Cardiac muscle cell (in vitro differentiated cells and primary cell): ENCODE data around the gene FBLN1. TPM values are rescaled to one million over a fixed set of nuclear protein-coding genes. Genes with fewer than 3 reads are reported as not detected.

Experiments
- DNase-seq, 2 donors: peaks; one replicate each; pipeline versions ENCODE4 v3.0.0 to v3.0.0-alpha.2; 2010 to 2017; ENCODE audit warnings: low read depth in 1 of 2, low spot score in 1 of 2
- H3K27ac ChIP-seq: fragments of 200-600 bp; sonication (generic); 2 replicates; pipeline ENCODE4 v1.5.1; 2016
- H3K27me3 ChIP-seq: fragments of 200-600 bp; sonication (generic); 2 replicates; pipeline ENCODE4 v1.6.0; 2016; ENCODE audit warnings: control low read depth
- H3K36me3 ChIP-seq: fragments of 200-600 bp; sonication (generic); 2 replicates; pipeline ENCODE4 v1.5.1; 2016; ENCODE audit warnings: control low read depth
- H3K4me1 ChIP-seq: fragments of 200-600 bp; sonication (generic); 2 replicates; pipeline ENCODE4 v1.8.1; 2017; ENCODE audit warnings: low read depth, mild to moderate bottlenecking, mixed run types
- H3K4me3 ChIP-seq: fragments of 200-600 bp; sonication (generic); 2 replicates; pipeline ENCODE4 v1.5.1; 2016; ENCODE audit warnings: mild to moderate bottlenecking
- H3K9me3 ChIP-seq: fragments of 200-600 bp; sonication (generic); 2 replicates; pipeline ENCODE4 v1.5.1; 2017; ENCODE audit warnings: low read depth, mild to moderate bottlenecking, control low read depth
- polyA plus RNA-seq: library from polyadenylated mRNA; unstranded; fragments of >200 nt; fragmentation: Nextera tagmentation; extraction: Ambion mirVana; gene quantifications from 2 replicates; pipeline ENCODE4 v1.2.1, GENCODE V29; 2016
- total RNA-seq: library from RNA; depleted of rRNA; stranded (reverse); fragments of >200 nt; gene quantifications from 2 replicates; pipeline ENCODE4 v1.2.3, GENCODE V29; 2016
- TF ChIP-seq, protein P1 (sequence below): IDR thresholded peaks from 2 replicates; pipeline ENCODE4 v1.5.1; 2012; ENCODE audit warnings: low read depth, mild to moderate bottlenecking, low read length

Gene FBLN1
- total and polyA plus RNA-seq, 2 experiments from 2014 or later = 53.8 to 55.7 TPM

GRCh38 chr22:45473626-45474237 is 29.0 kb upstream of the FBLN1 start:
- Histone ChIP-seq H3K9me3 (no peaks in the 10 kb centered on the region), H3K27ac (no peak overlapping the region), H3K36me3 (no peaks in the 10 kb centered on the region), H3K4me1 (peaks cover 3% of the 10 kb centered on the region), H3K27me3 (no peaks in the 10 kb centered on the region), H3K4me3 (no peak overlapping the region)
- DNase-seq = no peak
- TF ChIP-seq, protein P1, sequence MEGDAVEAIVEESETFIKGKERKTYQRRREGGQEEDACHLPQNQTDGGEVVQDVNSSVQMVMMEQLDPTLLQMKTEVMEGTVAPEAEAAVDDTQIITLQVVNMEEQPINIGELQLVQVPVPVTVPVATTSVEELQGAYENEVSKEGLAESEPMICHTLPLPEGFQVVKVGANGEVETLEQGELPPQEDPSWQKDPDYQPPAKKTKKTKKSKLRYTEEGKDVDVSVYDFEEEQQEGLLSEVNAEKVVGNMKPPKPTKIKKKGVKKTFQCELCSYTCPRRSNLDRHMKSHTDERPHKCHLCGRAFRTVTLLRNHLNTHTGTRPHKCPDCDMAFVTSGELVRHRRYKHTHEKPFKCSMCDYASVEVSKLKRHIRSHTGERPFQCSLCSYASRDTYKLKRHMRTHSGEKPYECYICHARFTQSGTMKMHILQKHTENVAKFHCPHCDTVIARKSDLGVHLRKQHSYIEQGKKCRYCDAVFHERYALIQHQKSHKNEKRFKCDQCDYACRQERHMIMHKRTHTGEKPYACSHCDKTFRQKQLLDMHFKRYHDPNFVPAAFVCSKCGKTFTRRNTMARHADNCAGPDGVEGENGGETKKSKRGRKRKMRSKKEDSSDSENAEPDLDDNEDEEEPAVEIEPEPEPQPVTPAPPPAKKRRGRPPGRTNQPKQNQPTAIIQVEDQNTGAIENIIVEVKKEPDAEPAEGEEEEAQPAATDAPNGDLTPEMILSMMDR = no peak

DNA sequence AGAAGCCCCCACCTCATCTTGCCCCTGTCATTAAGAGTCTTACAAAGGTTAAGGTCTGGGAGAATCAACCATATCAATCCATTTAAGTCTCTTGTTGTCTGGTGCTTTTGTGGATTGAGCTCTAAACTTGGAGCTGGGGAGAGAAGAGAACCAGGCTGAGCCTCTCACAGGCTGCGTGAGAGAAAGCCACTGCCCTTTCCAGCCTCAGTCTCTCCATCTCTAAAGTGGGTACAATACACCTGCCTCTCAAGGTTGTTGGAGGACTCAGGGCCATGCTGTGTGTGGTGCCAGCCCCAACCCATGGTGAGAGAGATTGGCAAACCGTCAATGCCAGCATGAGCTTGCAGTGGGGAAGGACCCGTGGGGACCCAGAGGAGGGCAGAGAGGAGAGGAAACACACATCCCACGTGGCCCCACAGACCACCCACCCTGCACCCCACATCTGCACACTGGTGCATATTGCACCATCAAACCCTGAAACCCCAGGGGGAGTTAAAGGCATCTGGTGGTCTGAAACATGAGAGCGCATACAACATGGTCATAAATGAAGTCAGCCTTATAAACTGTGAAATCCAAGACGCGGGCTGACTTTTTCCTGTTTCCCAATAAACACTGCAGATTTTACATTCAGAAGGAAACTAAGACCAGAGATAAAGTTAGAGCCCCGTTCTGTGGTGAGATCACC is 27.5 kb upstream of the FBLN1 start:
- DNase-seq = no peak
- TF ChIP-seq, protein P1 = no peak
- no peaks in the 10 kb centered on the region for H3K36me3 ChIP-seq
- no peaks in the 10 kb centered on the region for H3K27me3 ChIP-seq
- peaks cover 3% of the 10 kb centered on the region for H3K4me1 ChIP-seq
- H3K4me3 ChIP-seq = no peak overlapping the region
- H3K27ac ChIP-seq = no peak overlapping the region
- H3K9me3 ChIP-seq = no peaks in the 10 kb centered on the region

- TF ChIP-seq, protein P1 = no peak
- Histone ChIP-seq H3K27ac (no peak overlapping the region), H3K27me3 (no peaks in the 10 kb centered on the region), H3K4me3 (no peak overlapping the region), H3K9me3 (no peaks in the 10 kb centered on the region), H3K36me3 (no peaks in the 10 kb centered on the region), H3K4me1 (peaks cover 3% of the 10 kb centered on the region)
- DNase-seq = no peak
Measured at GRCh38 chr22:45475851-45476514, 26.7 kb upstream of the FBLN1 start.

- no peak for DNase-seq
- TF ChIP-seq, protein P1 = no peak
- Histone ChIP-seq H3K27me3 (no peaks in the 10 kb centered on the region), H3K9me3 (no peaks in the 10 kb centered on the region), H3K27ac (no peak overlapping the region), H3K4me3 (no peak overlapping the region), H3K4me1 (peaks cover 3% of the 10 kb centered on the region), H3K36me3 (no peaks in the 10 kb centered on the region)
Measured at GRCh38 chr22:45476814-45477213, 25.9 kb upstream of the FBLN1 start.

GRCh38 chr22:45477366-45478107 is 25.1 kb upstream of the FBLN1 start:
- no peaks in the 10 kb centered on the region for H3K9me3 ChIP-seq
- TF ChIP-seq, protein P1 = no peak
- no peak for DNase-seq
- no peaks in the 10 kb centered on the region for H3K36me3 ChIP-seq
- H3K4me3 ChIP-seq = no peak overlapping the region
- H3K4me1 ChIP-seq = peaks cover 3% of the 10 kb centered on the region
- H3K27me3 ChIP-seq = no peaks in the 10 kb centered on the region
- no peak overlapping the region for H3K27ac ChIP-seq
